HL-60 (cell line): Measurements from ENCODE around the gene OIT3.

Source experiments
- POLR2AphosphoS5 ChIP-seq: IDR thresholded peaks from 2 replicates; pipeline ENCODE4 v1.6.1; 2012; ENCODE audit warnings: low read depth
- TF ChIP-seq, protein P1 (sequence below): IDR thresholded peaks from one replicate; pipeline ENCODE4 v1.5.1; 2011; ENCODE audit warnings: low read length, control low read depth, inconsistent platforms; ENCODE audit not compliant: insufficient read depth
- TF ChIP-seq, protein P2 (sequence below): IDR thresholded peaks from 2 replicates; pipeline ENCODE4 v1.6.1; 2012; ENCODE audit warnings: low read depth; ENCODE audit not compliant: insufficient replicate concordance

DNA sequence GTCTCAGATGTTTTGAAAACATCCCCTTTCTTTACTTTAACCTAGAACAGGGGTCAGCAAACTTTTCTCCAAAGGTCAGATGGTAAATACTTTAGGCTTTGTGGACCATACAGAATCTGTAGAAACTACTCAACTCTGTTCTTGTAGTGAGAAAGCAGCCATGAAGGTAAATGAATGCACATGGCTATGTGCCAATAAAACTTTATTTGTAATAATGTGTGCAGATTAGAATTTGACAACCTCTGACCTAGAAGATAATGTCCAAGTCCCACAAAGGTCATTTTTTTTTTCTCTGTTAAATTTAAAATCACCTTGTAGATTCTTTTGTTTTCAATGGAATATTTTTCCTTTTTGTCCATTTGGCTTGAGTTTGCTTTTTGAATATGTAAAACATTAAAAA, 17.2 kb downstream of the OIT3 start:
- TF ChIP-seq, protein P1, sequence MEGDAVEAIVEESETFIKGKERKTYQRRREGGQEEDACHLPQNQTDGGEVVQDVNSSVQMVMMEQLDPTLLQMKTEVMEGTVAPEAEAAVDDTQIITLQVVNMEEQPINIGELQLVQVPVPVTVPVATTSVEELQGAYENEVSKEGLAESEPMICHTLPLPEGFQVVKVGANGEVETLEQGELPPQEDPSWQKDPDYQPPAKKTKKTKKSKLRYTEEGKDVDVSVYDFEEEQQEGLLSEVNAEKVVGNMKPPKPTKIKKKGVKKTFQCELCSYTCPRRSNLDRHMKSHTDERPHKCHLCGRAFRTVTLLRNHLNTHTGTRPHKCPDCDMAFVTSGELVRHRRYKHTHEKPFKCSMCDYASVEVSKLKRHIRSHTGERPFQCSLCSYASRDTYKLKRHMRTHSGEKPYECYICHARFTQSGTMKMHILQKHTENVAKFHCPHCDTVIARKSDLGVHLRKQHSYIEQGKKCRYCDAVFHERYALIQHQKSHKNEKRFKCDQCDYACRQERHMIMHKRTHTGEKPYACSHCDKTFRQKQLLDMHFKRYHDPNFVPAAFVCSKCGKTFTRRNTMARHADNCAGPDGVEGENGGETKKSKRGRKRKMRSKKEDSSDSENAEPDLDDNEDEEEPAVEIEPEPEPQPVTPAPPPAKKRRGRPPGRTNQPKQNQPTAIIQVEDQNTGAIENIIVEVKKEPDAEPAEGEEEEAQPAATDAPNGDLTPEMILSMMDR = no peak
- no peak for TF ChIP-seq POLR2AphosphoS5
- TF ChIP-seq, protein P2, sequence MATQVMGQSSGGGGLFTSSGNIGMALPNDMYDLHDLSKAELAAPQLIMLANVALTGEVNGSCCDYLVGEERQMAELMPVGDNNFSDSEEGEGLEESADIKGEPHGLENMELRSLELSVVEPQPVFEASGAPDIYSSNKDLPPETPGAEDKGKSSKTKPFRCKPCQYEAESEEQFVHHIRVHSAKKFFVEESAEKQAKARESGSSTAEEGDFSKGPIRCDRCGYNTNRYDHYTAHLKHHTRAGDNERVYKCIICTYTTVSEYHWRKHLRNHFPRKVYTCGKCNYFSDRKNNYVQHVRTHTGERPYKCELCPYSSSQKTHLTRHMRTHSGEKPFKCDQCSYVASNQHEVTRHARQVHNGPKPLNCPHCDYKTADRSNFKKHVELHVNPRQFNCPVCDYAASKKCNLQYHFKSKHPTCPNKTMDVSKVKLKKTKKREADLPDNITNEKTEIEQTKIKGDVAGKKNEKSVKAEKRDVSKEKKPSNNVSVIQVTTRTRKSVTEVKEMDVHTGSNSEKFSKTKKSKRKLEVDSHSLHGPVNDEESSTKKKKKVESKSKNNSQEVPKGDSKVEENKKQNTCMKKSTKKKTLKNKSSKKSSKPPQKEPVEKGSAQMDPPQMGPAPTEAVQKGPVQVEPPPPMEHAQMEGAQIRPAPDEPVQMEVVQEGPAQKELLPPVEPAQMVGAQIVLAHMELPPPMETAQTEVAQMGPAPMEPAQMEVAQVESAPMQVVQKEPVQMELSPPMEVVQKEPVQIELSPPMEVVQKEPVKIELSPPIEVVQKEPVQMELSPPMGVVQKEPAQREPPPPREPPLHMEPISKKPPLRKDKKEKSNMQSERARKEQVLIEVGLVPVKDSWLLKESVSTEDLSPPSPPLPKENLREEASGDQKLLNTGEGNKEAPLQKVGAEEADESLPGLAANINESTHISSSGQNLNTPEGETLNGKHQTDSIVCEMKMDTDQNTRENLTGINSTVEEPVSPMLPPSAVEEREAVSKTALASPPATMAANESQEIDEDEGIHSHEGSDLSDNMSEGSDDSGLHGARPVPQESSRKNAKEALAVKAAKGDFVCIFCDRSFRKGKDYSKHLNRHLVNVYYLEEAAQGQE = no peak
